ENCODE data around the gene SIN3A. TPM values are rescaled to one million over a fixed set of nuclear protein-coding genes. Genes with fewer than 3 reads are reported as not detected.
"Not testable (repeated sequence)": the region's sequence is repeated elsewhere in the genome, so short reads cannot be mapped to it uniquely, and the experiment has no call there.

The SIN3A gene
- 10 to 100 TPM; 31.1 to 53.1 (median 45.6) TPM for total RNA-seq

DNA sequence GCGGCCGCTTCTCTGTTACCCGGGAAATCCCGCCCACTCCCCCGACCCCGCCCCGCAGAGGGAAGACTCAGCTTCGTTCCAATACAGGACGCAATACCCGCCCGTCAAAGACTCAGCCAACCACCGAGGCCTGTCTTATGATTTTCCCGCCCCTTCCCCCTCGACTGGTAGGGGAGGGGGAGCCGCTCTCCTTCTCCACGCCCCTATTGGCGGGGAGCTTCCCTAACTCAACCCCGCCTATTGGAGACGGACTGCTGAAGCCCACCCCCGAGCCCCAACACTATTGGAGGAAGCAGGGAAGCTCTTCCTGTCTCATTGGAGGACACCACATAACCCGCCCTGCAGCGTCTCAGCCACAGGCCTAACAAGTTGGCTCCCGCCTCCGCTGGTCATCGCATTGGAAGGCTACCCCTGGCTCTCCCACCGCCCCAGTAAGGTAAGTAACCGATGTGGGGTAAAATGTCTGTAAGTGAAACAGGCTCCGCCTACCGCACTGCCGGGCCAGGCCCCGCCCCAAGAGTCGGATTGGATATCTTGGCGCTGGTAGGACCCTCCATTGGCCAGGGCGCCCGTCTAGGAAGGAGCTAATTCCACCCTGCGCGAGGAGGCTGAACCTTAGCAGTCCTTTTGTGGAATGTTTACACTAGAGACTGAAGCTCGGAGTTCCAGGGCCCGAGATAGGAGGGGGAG lies at the start of gene SIN3A:
SIN3A (minus strand) TSS at position 17 of the 690 bp plus-strand sequence. CDS start 21,315 bp downstream, outside the sequence.
- DNase-seq (ENCODE audit: extremely low spot score) = peak; percentile 100
- Histone ChIP-seq H3K4me3 (peak within 1 kb of the TSS; percentile 88 to 95 (median 92)), H3K27ac (replicated peaks in 1 of 4) (peak within 1 kb of the TSS; percentile 97 to 100 (median 100)), H3K27me3 (no peaks in the 10 kb centered on the region), H3K36me3 (no peaks in the 10 kb centered on the region), H3K4me1 (peaks cover 26 to 56% (median 50%) of the 10 kb centered on the region in 4 donors), H3K9me3 (no peaks in the 10 kb centered on the region)
- 1% methylated on average over 34 of the region's 39 CpGs for WGBS
- intact Hi-C loops (cut with DNase I) = loop anchor here (5.0 kb wide), 1 partner anchor 125 kb away; the partner anchor contains the start of gene PTPN9
- peak in 1 of 2 donors; percentile 90 for TF ChIP-seq POLR2AphosphoS5 (IDR thresholded peaks at IDR 0.05)
- TF ChIP-seq POLR2A (IDR thresholded peaks at IDR 0.05; ENCODE audit: low read depth) = no peak

DNA sequence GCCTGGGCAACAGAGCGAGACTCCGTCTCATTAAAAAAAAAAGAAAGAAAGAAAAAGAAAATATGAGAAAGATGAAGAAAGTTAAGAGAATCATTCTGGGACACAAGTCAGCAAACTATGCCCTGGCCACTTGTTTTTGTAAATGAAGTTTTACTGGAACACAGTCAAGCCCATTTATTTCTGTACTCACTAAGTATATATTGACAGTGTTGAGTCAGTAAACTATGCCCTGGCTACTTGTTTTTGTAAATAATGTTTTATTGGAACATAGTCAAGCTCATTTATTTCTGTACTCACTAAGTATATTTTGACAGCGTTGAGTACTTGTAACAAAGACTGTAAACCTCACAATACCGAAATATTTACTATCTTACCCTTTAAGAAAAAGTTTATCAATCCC lies 42.2 kb upstream of the SIN3A start:
- Histone ChIP-seq H3K4me3 (no peak overlapping the region), H3K27ac (replicated peaks in 1 of 4) (no peak overlapping the region), H3K4me1 (no peaks in the 10 kb centered on the region), H3K27me3 (no peaks in the 10 kb centered on the region), H3K36me3 (peaks cover 37 to 86% (median 56%) of the 10 kb centered on the region in 4 donors), H3K9me3 (peaks cover 0 to 3% (median 0%) of the 10 kb centered on the region in 4 donors)
- TF ChIP-seq, protein P1, sequence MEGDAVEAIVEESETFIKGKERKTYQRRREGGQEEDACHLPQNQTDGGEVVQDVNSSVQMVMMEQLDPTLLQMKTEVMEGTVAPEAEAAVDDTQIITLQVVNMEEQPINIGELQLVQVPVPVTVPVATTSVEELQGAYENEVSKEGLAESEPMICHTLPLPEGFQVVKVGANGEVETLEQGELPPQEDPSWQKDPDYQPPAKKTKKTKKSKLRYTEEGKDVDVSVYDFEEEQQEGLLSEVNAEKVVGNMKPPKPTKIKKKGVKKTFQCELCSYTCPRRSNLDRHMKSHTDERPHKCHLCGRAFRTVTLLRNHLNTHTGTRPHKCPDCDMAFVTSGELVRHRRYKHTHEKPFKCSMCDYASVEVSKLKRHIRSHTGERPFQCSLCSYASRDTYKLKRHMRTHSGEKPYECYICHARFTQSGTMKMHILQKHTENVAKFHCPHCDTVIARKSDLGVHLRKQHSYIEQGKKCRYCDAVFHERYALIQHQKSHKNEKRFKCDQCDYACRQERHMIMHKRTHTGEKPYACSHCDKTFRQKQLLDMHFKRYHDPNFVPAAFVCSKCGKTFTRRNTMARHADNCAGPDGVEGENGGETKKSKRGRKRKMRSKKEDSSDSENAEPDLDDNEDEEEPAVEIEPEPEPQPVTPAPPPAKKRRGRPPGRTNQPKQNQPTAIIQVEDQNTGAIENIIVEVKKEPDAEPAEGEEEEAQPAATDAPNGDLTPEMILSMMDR (IDR thresholded peaks at IDR 0.05) = no peak
- TF ChIP-seq POLR2AphosphoS5 (IDR thresholded peaks at IDR 0.05) = no peak
- DNase-seq (ENCODE audit: extremely low spot score) = no peak
- intact Hi-C loops (cut with DNase I) = no loop called here
- 96% methylated on average over 4 of the region's 4 CpGs for WGBS

DNA sequence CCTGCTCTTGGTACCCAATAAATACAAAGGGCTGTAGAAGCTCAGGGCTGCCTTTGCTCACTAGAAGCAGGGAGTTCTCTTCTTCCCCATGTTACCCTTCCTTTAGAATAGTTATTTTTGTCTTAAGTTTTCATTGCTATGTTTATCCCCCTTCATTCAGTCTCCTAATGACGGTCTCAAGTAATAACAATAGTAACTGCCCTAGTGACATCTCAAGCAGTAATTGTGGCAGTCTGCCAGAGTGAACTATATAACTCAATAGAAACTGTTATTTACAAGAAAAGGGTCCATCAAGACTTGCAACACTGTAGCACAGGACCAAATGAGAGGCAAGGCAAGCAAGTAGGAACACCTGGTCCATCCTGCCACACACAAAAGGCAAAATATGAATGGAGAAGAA lies 32.5 kb upstream of the SIN3A start:
- Histone ChIP-seq H3K9me3 (no peaks in the 10 kb centered on the region), H3K36me3 (peaks cover 10 to 58% (median 33%) of the 10 kb centered on the region in 4 donors), H3K27ac (replicated peaks in 1 of 4) (no peak overlapping the region), H3K27me3 (no peaks in the 10 kb centered on the region), H3K4me3 (no peak overlapping the region), H3K4me1 (no peaks in the 10 kb centered on the region)
- 68% methylated on average over 1 of the region's 1 CpG for WGBS
- TF ChIP-seq EP300 (IDR thresholded peaks at IDR 0.05) = no peak
- TF ChIP-seq, protein P1 (IDR thresholded peaks at IDR 0.05) = no peak
- TF ChIP-seq POLR2A (IDR thresholded peaks at IDR 0.05; ENCODE audit: low read depth) = no peak
- TF ChIP-seq POLR2AphosphoS5 (IDR thresholded peaks at IDR 0.05) = no peak
- intact Hi-C loops (cut with DNase I) = no loop called here
- DNase-seq (ENCODE audit: extremely low spot score) = no peak

DNA sequence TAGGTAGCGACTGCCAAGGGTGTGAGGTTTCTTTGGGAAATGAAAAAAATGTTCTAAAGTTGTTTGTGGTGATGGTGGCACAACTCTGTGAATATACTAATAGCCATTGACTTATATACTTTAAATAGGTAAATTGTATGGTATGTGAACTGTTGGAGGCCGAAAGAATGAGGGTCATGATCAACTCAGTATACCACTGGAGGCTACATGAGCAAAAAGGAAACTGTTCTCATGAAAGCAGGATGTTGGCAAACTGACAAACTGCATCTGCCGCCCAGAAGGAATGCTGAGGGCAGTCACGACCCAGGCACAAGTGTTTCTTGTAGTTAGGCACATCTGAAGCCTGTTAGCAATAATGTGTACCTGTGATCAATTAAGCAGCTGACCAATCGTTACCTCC lies 32.1 kb upstream of the SIN3A start:
- H3K27ac ChIP-seq (replicated peaks in 1 of 4); DNase-seq (ENCODE audit: extremely low spot score); H3K4me3 ChIP-seq; intact Hi-C loops (cut with DNase I); H3K9me3 ChIP-seq; H3K27me3 ChIP-seq; H3K4me1 ChIP-seq: not testable (repeated sequence)
- WGBS = 82% methylated on average over 5 of the region's 5 CpGs
- H3K36me3 ChIP-seq = peaks cover 11 to 58% (median 33%) of the 10 kb centered on the region in 4 donors

DNA sequence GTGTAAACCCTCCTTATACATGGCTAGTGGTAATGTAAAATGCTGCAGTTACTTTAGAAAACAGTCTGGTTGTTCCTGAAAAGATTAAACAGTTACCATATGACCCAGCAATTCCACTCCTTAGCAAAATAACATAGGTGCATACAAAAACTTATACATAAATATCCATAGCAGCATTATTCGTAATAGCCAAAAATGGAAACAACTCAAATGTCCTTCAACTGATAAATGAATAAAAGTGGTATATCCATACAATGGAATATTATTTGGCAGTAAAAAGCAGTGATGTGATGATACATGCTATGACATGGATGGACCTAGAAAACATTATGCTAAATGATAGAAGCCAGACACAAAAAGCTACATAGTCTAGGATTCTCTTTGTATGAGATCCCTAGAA lies 31.6 kb upstream of the SIN3A start:
- DNase-seq (ENCODE audit: extremely low spot score) = no peak
- 100% methylated on average over 1 of the region's 1 CpG for WGBS

DNA sequence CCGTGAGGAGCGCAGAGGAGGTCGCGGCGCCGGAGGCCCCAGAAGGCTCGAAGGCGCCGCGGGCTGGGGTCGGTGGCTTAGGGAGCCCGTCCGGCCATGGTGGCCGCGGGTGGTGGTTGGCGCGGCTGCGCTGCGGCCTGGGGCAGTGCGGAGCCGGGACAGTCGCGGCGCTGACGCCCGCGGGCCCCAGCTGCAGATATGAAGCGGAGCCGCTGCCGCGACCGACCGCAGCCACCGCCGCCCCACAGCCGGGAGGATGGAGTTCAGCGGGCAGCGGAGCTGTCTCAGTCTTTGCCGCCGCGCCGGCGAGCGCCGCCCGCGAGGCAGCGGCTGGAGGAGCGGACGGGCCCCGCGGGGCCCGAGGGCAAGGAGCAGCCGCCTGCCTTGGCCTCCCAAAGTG lies 29.0 kb upstream of the SIN3A start:
- H3K9me3 ChIP-seq; H3K27ac ChIP-seq (replicated peaks in 1 of 4); H3K4me1 ChIP-seq; DNase-seq (ENCODE audit: extremely low spot score); intact Hi-C loops (cut with DNase I); H3K27me3 ChIP-seq; H3K4me3 ChIP-seq: not testable (repeated sequence)
- WGBS = 96% methylated on average over 16 of the region's 54 CpGs
- H3K36me3 ChIP-seq = peaks cover 12 to 53% (median 35%) of the 10 kb centered on the region in 4 donors

More for the DNA sequence above, 31.6 kb upstream of the SIN3A start:
- no peak overlapping the region for H3K4me3 ChIP-seq
- H3K36me3 ChIP-seq = peaks cover 13 to 58% (median 37%) of the 10 kb centered on the region in 4 donors
- H3K9me3 ChIP-seq = no peaks in the 10 kb centered on the region
- no peak overlapping the region for H3K27ac ChIP-seq (replicated peaks in 1 of 4)
- TF ChIP-seq POLR2AphosphoS5 (IDR thresholded peaks at IDR 0.05) (no peak), POLR2A (IDR thresholded peaks at IDR 0.05; ENCODE audit: low read depth) (no peak), EP300 (IDR thresholded peaks at IDR 0.05) (no peak)
- TF ChIP-seq, protein P1 (IDR thresholded peaks at IDR 0.05) = no peak
- H3K27me3 ChIP-seq = no peaks in the 10 kb centered on the region
- no peaks in the 10 kb centered on the region for H3K4me1 ChIP-seq
- intact Hi-C loops (cut with DNase I) = no loop called here
